Trophoblast cell (in vitro differentiated cells and primary cell): Measurements from ENCODE around the gene DYNC1H1.
A peak's percentile ranks its signal among the peaks of the same experiment; 100 is the strongest.

Experiments used
- DNase-seq, 2 donors: peaks; one replicate each; pipeline ENCODE4 v3.0.0-alpha.2; 2016
- H2AFZ ChIP-seq: 2 replicates; pipeline ENCODE4 v1.6.1; 2013; ENCODE audit warnings: low read length, moderate library complexity, mild to moderate bottlenecking; ENCODE audit not compliant: insufficient read depth, poor library complexity
- H2AK5ac ChIP-seq: 2 replicates; pipeline ENCODE4 v1.6.1; 2013; ENCODE audit warnings: mild to moderate bottlenecking, low read length
- H2BK120ac ChIP-seq: 2 replicates; pipeline ENCODE4 v1.6.1; 2013; ENCODE audit warnings: low read length, mild to moderate bottlenecking, moderate library complexity; ENCODE audit not compliant: insufficient read depth, poor library complexity
- H2BK12ac ChIP-seq: 2 replicates; pipeline ENCODE4 v1.6.1; 2013; ENCODE audit warnings: mild to moderate bottlenecking, low read length, moderate library complexity
- H2BK5ac ChIP-seq: 2 replicates; pipeline ENCODE4 v1.6.1; 2013; ENCODE audit warnings: low read length, low read depth, moderate library complexity, mild to moderate bottlenecking; ENCODE audit not compliant: poor library complexity
- H3K14ac ChIP-seq: 2 replicates; pipeline ENCODE4 v1.6.1; 2013; ENCODE audit warnings: mild to moderate bottlenecking, low read length
- H3K18ac ChIP-seq: 2 replicates; pipeline ENCODE4 v1.6.1; 2013; ENCODE audit warnings: mild to moderate bottlenecking, low read length
- H3K23ac ChIP-seq: 2 replicates; pipeline ENCODE4 v1.6.1; 2013; ENCODE audit warnings: low read length
- H3K27ac ChIP-seq: 2 replicates; pipeline ENCODE4 v1.5.1; 2013; ENCODE audit warnings: low read depth, mild to moderate bottlenecking, inconsistent platforms, low read length, moderate library complexity
- H3K27me3 ChIP-seq: 2 replicates; pipeline ENCODE4 v1.6.1; 2013; ENCODE audit warnings: inconsistent platforms, mild to moderate bottlenecking, low read length, moderate library complexity; ENCODE audit not compliant: insufficient read depth
- H3K36me3 ChIP-seq, 2 experiments: 1 replicate in 1 of 2; 2 replicates in 1 of 2; pipeline ENCODE4 v1.6.1; 2013; ENCODE audit warnings: low read length in 2 of 2, mild to moderate bottlenecking in 2 of 2, moderate library complexity in 1 of 2; ENCODE audit not compliant: insufficient read depth in 2 of 2, control insufficient read depth in 1 of 2
- H3K4ac ChIP-seq: 2 replicates; pipeline ENCODE4 v1.6.1; 2013; ENCODE audit warnings: low read depth, mild to moderate bottlenecking, low read length, moderate library complexity
- H3K4me1 ChIP-seq, 2 experiments: 1 replicate in 1 of 2; 2 replicates in 1 of 2; pipeline ENCODE4 v1.6.1; 2013; ENCODE audit warnings: low read length in 2 of 2, mild to moderate bottlenecking in 2 of 2, moderate library complexity in 1 of 2; ENCODE audit not compliant: insufficient read depth in 2 of 2, control insufficient read depth in 1 of 2
- H3K4me2 ChIP-seq: 2 replicates; pipeline ENCODE4 v1.6.1; 2013; ENCODE audit warnings: inconsistent platforms, mild to moderate bottlenecking, low read length, moderate library complexity
- H3K4me3 ChIP-seq: 2 replicates; pipeline ENCODE4 v1.5.1; 2013; ENCODE audit warnings: mild to moderate bottlenecking, low read depth, low read length, inconsistent platforms
- H3K79me1 ChIP-seq: one replicate; pipeline ENCODE4 v1.6.1; 2013; ENCODE audit warnings: low read length
- H3K79me2 ChIP-seq: 2 replicates; pipeline ENCODE4 v1.6.1; 2013; ENCODE audit warnings: low read length, mild to moderate bottlenecking; ENCODE audit not compliant: control insufficient read depth, insufficient read depth, poor library complexity
- H3K9ac ChIP-seq: 2 replicates; pipeline ENCODE4 v1.6.1; 2013; ENCODE audit warnings: mild to moderate bottlenecking, low read length
- H3K9me3 ChIP-seq: 2 replicates; pipeline ENCODE4 v1.6.1; 2013; ENCODE audit warnings: low read depth, mild to moderate bottlenecking, control low read depth, inconsistent platforms, low read length; ENCODE audit not compliant: insufficient read depth
- H4K12ac ChIP-seq: 2 replicates; pipeline ENCODE4 v1.6.1; 2013; ENCODE audit warnings: low read depth, mild to moderate bottlenecking, low read length, moderate library complexity
- H4K8ac ChIP-seq: 2 replicates; pipeline ENCODE4 v1.6.1; 2013; ENCODE audit warnings: low read depth, mild to moderate bottlenecking, low read length, moderate library complexity
- H4K91ac ChIP-seq: one replicate; pipeline ENCODE4 v1.6.1; 2013; ENCODE audit warnings: low read depth, mild to moderate bottlenecking, low read length, moderate library complexity
- WGBS: extraction: QIAGEN DNeasy Blood & Tissue Kit; methylation state at CpG from one replicate; pipeline ENCODE4 v1.1.7; 2013; ENCODE audit warnings: missing lambda C conversion rate; ENCODE audit not compliant: insufficient read length, insufficient coverage; ENCODE audit errors: extremely low coverage; 5-methylcytosine and 5-hydroxymethylcytosine counted together

The DYNC1H1 gene

DNA sequence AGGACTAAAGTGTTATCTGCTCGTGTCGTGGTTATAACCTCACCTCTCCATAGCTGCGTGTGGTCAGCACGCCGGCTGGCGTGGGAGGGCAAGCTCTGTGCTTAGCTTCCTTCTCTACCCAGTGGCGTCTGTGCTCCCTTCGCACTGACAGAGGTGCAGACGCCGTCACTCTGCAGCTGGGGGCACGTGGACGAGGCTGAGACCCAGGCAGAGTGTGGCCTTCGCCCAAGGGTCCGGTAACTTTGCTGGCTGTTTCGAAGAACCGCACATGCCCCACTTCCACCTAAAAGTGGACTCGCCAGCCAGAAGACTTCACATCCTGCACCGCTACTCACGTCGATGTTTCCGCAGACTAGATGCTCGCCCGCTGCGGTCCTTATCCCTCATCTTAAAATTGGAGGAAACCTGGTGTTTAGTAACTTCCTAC lies 35.9 kb upstream of the DYNC1H1 start:
- no peak overlapping the region for H2AFZ ChIP-seq
- H3K36me3 ChIP-seq: peaks cover 9 to 15% of the 10 kb centered on the region in 2 experiments
- peaks cover 0 to 2% of the 10 kb centered on the region in 2 experiments for H3K4me1 ChIP-seq
- H3K4ac ChIP-seq: no peak overlapping the region
- no peak overlapping the region for H3K27ac ChIP-seq
- DNase-seq: no peak
- no peak overlapping the region for H4K12ac ChIP-seq
- no peak overlapping the region for H4K91ac ChIP-seq
- H3K79me2 ChIP-seq: no peaks in the 10 kb centered on the region
- H3K9ac ChIP-seq: no peak overlapping the region
- no peaks in the 10 kb centered on the region for H3K79me1 ChIP-seq
- no peaks in the 10 kb centered on the region for H3K27me3 ChIP-seq
- no peak overlapping the region for H3K18ac ChIP-seq
- no peak overlapping the region for H2AK5ac ChIP-seq
- no CpG with 5 or more reads among the region's 24 CpGs for WGBS
- no peak overlapping the region for H3K14ac ChIP-seq
- H4K8ac ChIP-seq: no peak overlapping the region
- peaks cover 2% of the 10 kb centered on the region for H3K9me3 ChIP-seq
- H2BK120ac ChIP-seq: no peak overlapping the region
- H3K4me2 ChIP-seq: no peak overlapping the region
- H2BK12ac ChIP-seq: no peak overlapping the region
- peak overlapping the region; percentile 0 for H3K4me3 ChIP-seq
- H3K23ac ChIP-seq: no peak overlapping the region
- no peak overlapping the region for H2BK5ac ChIP-seq

DNA sequence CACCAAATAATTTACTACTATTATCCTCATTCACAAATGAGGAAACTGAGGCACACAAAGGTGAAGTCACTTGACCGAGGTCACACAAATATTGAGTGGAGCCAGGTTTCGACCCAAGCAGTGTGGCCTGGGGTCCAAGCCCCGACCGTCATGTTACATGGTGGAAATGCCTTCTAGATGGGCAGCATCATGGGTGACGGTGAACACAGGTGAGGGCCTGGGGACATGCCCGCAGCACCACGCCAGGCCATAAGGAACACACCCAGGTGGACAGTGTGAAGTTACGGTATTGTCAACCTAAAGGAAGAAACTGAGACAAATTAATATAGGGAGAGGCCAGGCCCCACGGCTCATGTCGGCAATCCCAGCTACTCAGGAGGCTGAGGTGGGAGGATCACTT lies 35.3 kb upstream of the DYNC1H1 start:
- no CpG with 5 or more reads among the region's 10 CpGs for WGBS
- Histone ChIP-seq H3K4me1 (peaks cover 0 to 2% of the 10 kb centered on the region in 2 experiments), H3K4ac (no peak overlapping the region), H3K9me3 (peaks cover 2% of the 10 kb centered on the region), H3K27me3 (no peaks in the 10 kb centered on the region), H3K79me1 (no peaks in the 10 kb centered on the region), H3K79me2 (no peaks in the 10 kb centered on the region), H3K4me2 (no peak overlapping the region), H2BK12ac (no peak overlapping the region), H4K91ac (no peak overlapping the region), H3K9ac (no peak overlapping the region), H2BK5ac (no peak overlapping the region), H2BK120ac (no peak overlapping the region), H3K4me3 (no peak overlapping the region), H3K36me3 (peaks cover 9 to 15% of the 10 kb centered on the region in 2 experiments), H3K18ac (no peak overlapping the region), H3K23ac (no peak overlapping the region), H2AK5ac (no peak overlapping the region), H3K14ac (no peak overlapping the region), H4K8ac (no peak overlapping the region), H4K12ac (no peak overlapping the region), H3K27ac (no peak overlapping the region), H2AFZ (no peak overlapping the region)
- no peak for DNase-seq

DNA sequence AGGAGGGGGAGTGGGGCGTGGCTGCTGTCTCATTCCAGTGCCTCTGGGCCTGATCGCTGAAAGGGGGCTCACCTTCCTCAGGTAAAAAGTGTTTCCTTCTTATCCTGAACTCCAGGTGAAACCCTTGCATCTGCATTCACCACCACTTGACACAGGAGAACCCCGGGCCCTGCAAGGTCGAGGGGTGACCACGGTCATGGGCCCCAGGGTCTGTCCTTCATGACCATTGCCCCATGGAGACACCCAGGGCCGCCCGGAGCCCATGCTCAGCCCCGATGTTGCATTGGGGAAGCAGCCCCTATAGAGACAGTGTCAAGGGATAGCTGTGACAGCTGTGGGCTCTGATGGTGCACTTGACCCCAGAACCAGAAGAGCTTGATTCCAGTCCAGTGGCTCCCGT lies 34.4 kb upstream of the DYNC1H1 start:
- H4K8ac ChIP-seq: no peak overlapping the region
- H3K79me1 ChIP-seq: no peaks in the 10 kb centered on the region
- no peak overlapping the region for H3K4me3 ChIP-seq
- H3K4me2 ChIP-seq: no peak overlapping the region
- H3K4me1 ChIP-seq: peaks cover 0 to 2% of the 10 kb centered on the region in 2 experiments
- peak in 1 of 2 donors; percentile 42 for DNase-seq
- no peak overlapping the region for H4K12ac ChIP-seq
- peaks cover 7 to 13% of the 10 kb centered on the region in 2 experiments for H3K36me3 ChIP-seq
- no peaks in the 10 kb centered on the region for H3K79me2 ChIP-seq
- H3K27ac ChIP-seq: no peak overlapping the region
- no peak overlapping the region for H2AFZ ChIP-seq
- no CpG with 5 or more reads among the region's 9 CpGs for WGBS
- H3K9ac ChIP-seq: no peak overlapping the region
- no peak overlapping the region for H3K23ac ChIP-seq
- no peaks in the 10 kb centered on the region for H3K27me3 ChIP-seq
- no peak overlapping the region for H3K4ac ChIP-seq
- H2BK120ac ChIP-seq: no peak overlapping the region
- no peak overlapping the region for H2AK5ac ChIP-seq
- no peak overlapping the region for H2BK12ac ChIP-seq
- H3K9me3 ChIP-seq: peaks cover 5% of the 10 kb centered on the region
- no peak overlapping the region for H2BK5ac ChIP-seq
- H3K18ac ChIP-seq: no peak overlapping the region
- H4K91ac ChIP-seq: no peak overlapping the region
- H3K14ac ChIP-seq: no peak overlapping the region

DNA sequence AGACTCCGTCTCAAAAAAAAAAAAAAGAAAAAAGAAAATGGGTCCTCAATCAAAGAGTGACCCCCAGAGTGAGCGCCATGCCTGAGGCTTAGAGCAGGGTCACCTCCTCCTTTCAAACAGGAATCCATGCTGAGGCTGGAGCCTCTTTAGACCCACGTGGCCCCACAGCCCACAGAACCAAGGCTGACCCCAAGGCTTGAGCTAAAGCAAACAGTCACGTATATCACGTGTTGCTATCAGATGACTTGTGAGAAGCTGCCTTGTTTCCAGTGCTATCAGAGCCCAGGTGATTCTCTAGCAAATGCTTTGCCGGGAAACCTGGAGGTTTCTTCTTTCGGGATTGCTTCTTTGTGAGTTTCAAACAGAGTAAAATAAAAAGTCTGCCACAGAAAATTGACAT lies 31.7 kb upstream of the DYNC1H1 start:
- no peaks in the 10 kb centered on the region for H3K79me1 ChIP-seq

More for the DNA sequence above, 31.7 kb upstream of the DYNC1H1 start:
- Histone ChIP-seq H3K4me3 (no peak overlapping the region), H3K9me3 (peaks cover 9% of the 10 kb centered on the region), H4K12ac (no peak overlapping the region), H3K14ac (no peak overlapping the region), H3K4ac (no peak overlapping the region), H3K9ac (peak overlapping the region; percentile 50), H4K8ac (no peak overlapping the region), H3K79me2 (no peaks in the 10 kb centered on the region), H4K91ac (no peak overlapping the region), H3K27ac (no peak overlapping the region), H3K18ac (no peak overlapping the region), H3K4me2 (no peak overlapping the region), H2BK5ac (no peak overlapping the region), H2BK120ac (no peak overlapping the region), H2AFZ (no peak overlapping the region), H2AK5ac (no peak overlapping the region), H3K23ac (no peak overlapping the region), H3K4me1 (peaks cover 0 to 2% of the 10 kb centered on the region in 2 experiments), H3K27me3 (no peaks in the 10 kb centered on the region), H2BK12ac (no peak overlapping the region), H3K36me3 (peaks cover 2 to 9% of the 10 kb centered on the region in 2 experiments)
- DNase-seq: no peak
- no CpG with 5 or more reads among the region's 7 CpGs for WGBS
